Smooth muscle cell (in vitro differentiated cells): Measurements from ENCODE around the gene SHBG. TPM values are rescaled to one million over a fixed set of nuclear protein-coding genes. Genes with fewer than 3 reads are reported as not detected.

ENCODE experiments used
- DNase-seq: peaks from one replicate; lab custom pipeline; 2025; ENCODE audit not compliant: unreplicated experiment; lab: John Stamatoyannopoulos, UW
- H2AFZ ChIP-seq: fragments of 200-600 bp; sonication (generic); 2 replicates; pipeline ENCODE4 v1.6.0; 2016; ENCODE audit warnings: antibody characterized with exemption, low read depth, mild to moderate bottlenecking
- H3F3A ChIP-seq: fragments of 200-600 bp; sonication (generic); 2 replicates; pipeline ENCODE4 v1.6.0; 2017; ENCODE audit warnings: antibody characterized with exemption, low read depth
- H3K27ac ChIP-seq: fragments of 200-600 bp; sonication (generic); 2 replicates; pipeline ENCODE4 v1.5.1; 2016; ENCODE audit warnings: low read depth, mild to moderate bottlenecking
- H3K27me3 ChIP-seq: fragments of 200-600 bp; sonication (generic); 2 replicates; pipeline ENCODE4 v1.6.1; 2016; ENCODE audit warnings: low read depth, mild to moderate bottlenecking
- H3K36me3 ChIP-seq: fragments of 200-600 bp; sonication (generic); 2 replicates; pipeline ENCODE4 v1.5.1; 2016; ENCODE audit warnings: low read depth
- H3K4me1 ChIP-seq: fragments of 200-600 bp; sonication (generic); 2 replicates; pipeline ENCODE4 v1.5.1; 2016; ENCODE audit warnings: low read depth
- H3K4me2 ChIP-seq: fragments of 200-600 bp; sonication (generic); 2 replicates; pipeline ENCODE4 v1.6.0; 2016; ENCODE audit warnings: mild to moderate bottlenecking
- H3K4me3 ChIP-seq: fragments of 200-600 bp; sonication (generic); 2 replicates; pipeline ENCODE4 v1.5.1; 2016; ENCODE audit warnings: mild to moderate bottlenecking
- H3K79me2 ChIP-seq: fragments of 200-600 bp; sonication (generic); 2 replicates; pipeline ENCODE4 v1.6.0; 2016; ENCODE audit warnings: low read depth, mild to moderate bottlenecking
- H3K9ac ChIP-seq: fragments of 200-600 bp; sonication (generic); 2 replicates; pipeline ENCODE4 v1.6.0; 2016; ENCODE audit warnings: low read depth
- H3K9me3 ChIP-seq: fragments of 200-600 bp; sonication (generic); replicated peaks from 2 replicates; pipeline ENCODE4 v1.5.1; 2016; ENCODE audit warnings: low read depth
- H4K20me1 ChIP-seq: fragments of 200-600 bp; sonication (generic); 2 replicates; pipeline ENCODE4 v1.6.0; 2016; ENCODE audit warnings: low read depth
- CTCF ChIP-seq: fragments of 200-600 bp; sonication (generic); IDR thresholded peaks from 2 replicates; pipeline ENCODE4 v1.5.1; 2017; ENCODE audit warnings: borderline replicate concordance, mild to moderate bottlenecking, antibody characterized with exemption; ENCODE audit not compliant: insufficient read depth, poor library complexity, severe bottlenecking
- WGBS: methylation state at CpG from one replicate; pipeline ENCODE4 v1.1.7; 2016; ENCODE audit warnings: low lambda C conversion rate; 5-methylcytosine and 5-hydroxymethylcytosine counted together
- polyA plus RNA-seq: library from polyadenylated mRNA; unstranded; fragments of >200 nt; fragmentation: Nextera tagmentation; extraction: Ambion mirVana; gene quantifications from 2 replicates; pipeline ENCODE4 v1.2.1, GENCODE V29; 2016
- total RNA-seq: library from RNA; depleted of rRNA; stranded (reverse); fragments of >200 nt; gene quantifications from 2 replicates; pipeline ENCODE4 v1.2.3, GENCODE V29; 2014

Gene SHBG
- total and polyA plus RNA-seq, 2 experiments from 2014 or later = 0.88 TPM; not detected in 1

GRCh38 chr17:7613769-7614424, 16.0 kb upstream of the SHBG start:
- peaks cover 50% of the 10 kb centered on the region for H3K79me2 ChIP-seq
- H4K20me1 ChIP-seq = peaks cover 50% of the 10 kb centered on the region
- no peaks in the 10 kb centered on the region for H3F3A ChIP-seq
- H3K27ac ChIP-seq = peak overlapping the region; percentile 68
- no peaks in the 10 kb centered on the region for H3K36me3 ChIP-seq
- peak overlapping the region; percentile 83 for H3K9ac ChIP-seq
- DNase-seq = no peak
- TF ChIP-seq CTCF = no peak
- H3K4me2 ChIP-seq = peak overlapping the region; percentile 88
- no peaks in the 10 kb centered on the region for H3K9me3 ChIP-seq
- WGBS = 10% methylated on average over 20 of the region's 20 CpGs
- no peak overlapping the region for H2AFZ ChIP-seq
- H3K4me1 ChIP-seq = peaks cover 18% of the 10 kb centered on the region
- H3K27me3 ChIP-seq = no peaks in the 10 kb centered on the region
- H3K4me3 ChIP-seq = peak overlapping the region; percentile 58

GRCh38 chr17:7614425-7615264, 15.3 kb upstream of the SHBG start, which contains the start of gene FXR2:
Gene FXR2 (minus strand): TSS chr17:7614897. CDS start chr17:7614532, 365 bp downstream.
- H3K27ac ChIP-seq = peak within 1 kb of the TSS; percentile 68
- peak; percentile 43 for TF ChIP-seq CTCF
- H3K9ac ChIP-seq = peak within 1 kb of the TSS; percentile 83
- H3K27me3 ChIP-seq = no peaks in the 10 kb centered on the region
- no peaks in the 10 kb centered on the region for H3K36me3 ChIP-seq
- H2AFZ ChIP-seq = peak within 1 kb of the TSS; percentile 47
- H3K79me2 ChIP-seq = peaks cover 43% of the 10 kb centered on the region
- 2% methylated on average over 50 of the region's 93 CpGs for WGBS
- peak; percentile 100 for DNase-seq
- H3K9me3 ChIP-seq = no peaks in the 10 kb centered on the region
- peak within 1 kb of the TSS; percentile 58 for H3K4me3 ChIP-seq
- H3K4me2 ChIP-seq = peak within 1 kb of the TSS; percentile 88
- H3F3A ChIP-seq = no peaks in the 10 kb centered on the region
- H4K20me1 ChIP-seq = peaks cover 43% of the 10 kb centered on the region
- peaks cover 18% of the 10 kb centered on the region for H3K4me1 ChIP-seq

- H2AFZ ChIP-seq = peak overlapping the region; percentile 47
- WGBS = 8% methylated on average over 28 of the region's 28 CpGs
Measured at GRCh38 chr17:7615265-7615747, 14.6 kb upstream of the SHBG start.

More at GRCh38 chr17:7615265-7615747, 14.6 kb upstream of the SHBG start:
- Histone ChIP-seq H3K9me3 (no peaks in the 10 kb centered on the region), H3K9ac (no peak overlapping the region), H3K36me3 (no peaks in the 10 kb centered on the region), H3F3A (no peaks in the 10 kb centered on the region), H3K27me3 (no peaks in the 10 kb centered on the region), H3K4me1 (peaks cover 18% of the 10 kb centered on the region), H3K27ac (peak overlapping the region; percentile 65), H3K4me2 (peak overlapping the region; percentile 83), H3K79me2 (peaks cover 38% of the 10 kb centered on the region), H3K4me3 (peak overlapping the region; percentile 55), H4K20me1 (peaks cover 38% of the 10 kb centered on the region)
- DNase-seq = no peak
- no peak for TF ChIP-seq CTCF
